ENCODE data around the gene HEMK1. TPM values are rescaled to one million over a fixed set of nuclear protein-coding genes. Genes with fewer than 3 reads are reported as not detected.

HEMK1 gene
- total and polyA plus RNA-seq, 2 of the 8 experiments (the other 6 are each of a cell fraction or from before 2014, with no cell fraction given), result 9.7 to 10.6 TPM

DNA sequence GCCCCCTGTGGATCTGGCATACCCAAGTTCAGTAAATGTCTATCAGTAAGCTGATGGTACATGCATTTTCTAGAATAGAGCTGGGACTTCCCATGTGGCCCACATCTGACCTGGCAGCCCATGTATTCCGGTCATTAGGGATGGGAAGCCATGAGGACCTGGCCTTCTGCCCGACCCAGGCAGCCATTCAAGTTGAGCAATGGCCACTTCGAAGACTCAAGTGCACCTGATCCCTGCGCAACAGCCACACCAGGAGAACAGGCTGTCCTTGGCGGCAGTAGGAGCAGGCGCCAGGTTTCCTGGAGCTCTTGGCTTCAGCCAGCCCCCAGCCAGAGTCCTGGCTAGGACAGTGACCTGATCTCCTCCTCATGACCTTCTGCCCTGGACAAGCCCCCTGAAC, 14.6 kb downstream of the HEMK1 start (continued):
- TF ChIP-seq, protein P1, sequence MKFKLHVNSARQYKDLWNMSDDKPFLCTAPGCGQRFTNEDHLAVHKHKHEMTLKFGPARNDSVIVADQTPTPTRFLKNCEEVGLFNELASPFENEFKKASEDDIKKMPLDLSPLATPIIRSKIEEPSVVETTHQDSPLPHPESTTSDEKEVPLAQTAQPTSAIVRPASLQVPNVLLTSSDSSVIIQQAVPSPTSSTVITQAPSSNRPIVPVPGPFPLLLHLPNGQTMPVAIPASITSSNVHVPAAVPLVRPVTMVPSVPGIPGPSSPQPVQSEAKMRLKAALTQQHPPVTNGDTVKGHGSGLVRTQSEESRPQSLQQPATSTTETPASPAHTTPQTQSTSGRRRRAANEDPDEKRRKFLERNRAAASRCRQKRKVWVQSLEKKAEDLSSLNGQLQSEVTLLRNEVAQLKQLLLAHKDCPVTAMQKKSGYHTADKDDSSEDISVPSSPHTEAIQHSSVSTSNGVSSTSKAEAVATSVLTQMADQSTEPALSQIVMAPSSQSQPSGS (IDR thresholded peaks at IDR 0.05; ENCODE audit: low read length), result no peak
- TF ChIP-seq CHD2 (IDR thresholded peaks at IDR 0.05; ENCODE audit: low read length), result no peak
- no peak for TF ChIP-seq EGR1 (IDR thresholded peaks at IDR 0.05; ENCODE audit: borderline replicate concordance, low read depth, low read length)
